GM23338 (cell line): ENCODE results near the gene RAC3. TPM values are rescaled to one million over a fixed set of nuclear protein-coding genes. Genes with fewer than 3 reads are reported as not detected.

Experiments used
- ATAC-seq: fragments of 200-7000 bp; cut with Tn5 transposase; 3 replicates; pipeline ENCODE4 v1.9.1; 2020
- DNase-seq: peaks from one replicate; pipeline ENCODE4 v3.0.0-alpha.2; 2015; ENCODE audit warnings: low spot score
- H2AFZ ChIP-seq: fragments of 200-600 bp; sonication (generic); 2 replicates; pipeline ENCODE4 v1.8.0; 2016; ENCODE audit warnings: antibody characterized with exemption, mild to moderate bottlenecking, moderate library complexity
- H3F3A ChIP-seq: fragments of 200-600 bp; sonication (generic); replicated peaks from 2 replicates; pipeline ENCODE4 v1.8.0; 2017; ENCODE audit warnings: antibody characterized with exemption, mixed run types, low read depth
- H3K27ac ChIP-seq: fragments of 200-600 bp; sonication (generic); 2 replicates; pipeline ENCODE4 v1.6.1; 2016; ENCODE audit warnings: low read depth
- H3K27me3 ChIP-seq: fragments of 200-600 bp; sonication (generic); 2 replicates; pipeline ENCODE4 v1.8.0; 2016; ENCODE audit warnings: mild to moderate bottlenecking, mixed run types, moderate library complexity; ENCODE audit not compliant: insufficient read depth
- H3K36me3 ChIP-seq: fragments of 200-600 bp; sonication (generic); 2 replicates; pipeline ENCODE4 v1.8.0; 2016; ENCODE audit warnings: mild to moderate bottlenecking; ENCODE audit not compliant: insufficient read depth
- H3K4me1 ChIP-seq: fragments of 200-600 bp; sonication (generic); 2 replicates; pipeline ENCODE4 v1.8.0; 2016; ENCODE audit warnings: mild to moderate bottlenecking, moderate library complexity; ENCODE audit not compliant: insufficient read depth
- H3K4me2 ChIP-seq: fragments of 200-600 bp; sonication (generic); 2 replicates; pipeline ENCODE4 v1.7.1; 2017; ENCODE audit warnings: mixed run types
- H3K4me3 ChIP-seq: fragments of 200-600 bp; sonication (generic); 2 replicates; pipeline ENCODE4 v1.6.1; 2016; ENCODE audit warnings: mixed run types
- H3K79me2 ChIP-seq: fragments of 200-600 bp; sonication (generic); replicated peaks from 2 replicates; pipeline ENCODE4 v1.8.0; 2017; ENCODE audit warnings: mild to moderate bottlenecking; ENCODE audit not compliant: insufficient read depth
- H3K9me2 ChIP-seq: fragments of 200-600 bp; sonication (generic); 2 replicates; pipeline ENCODE4 v1.8.0; 2017; ENCODE audit not compliant: insufficient read depth
- H4K20me1 ChIP-seq: fragments of 200-600 bp; sonication (generic); replicated peaks from 2 replicates; pipeline ENCODE4 v1.8.0; 2017; ENCODE audit warnings: mild to moderate bottlenecking; ENCODE audit not compliant: insufficient read depth
- H3K27ac Mint-ChIP-seq: 2 replicates; pipeline ENCODE4 v1.8.0; 2020; ENCODE audit warnings: inconsistent platforms, mild to moderate bottlenecking, moderate library complexity, mixed read lengths
- H3K27me3 Mint-ChIP-seq: 3 replicates; pipeline ENCODE4 v1.8.0; 2022; ENCODE audit warnings: low read depth, mild to moderate bottlenecking, moderate library complexity, mixed read lengths, inconsistent platforms; ENCODE audit not compliant: insufficient read depth, poor library complexity
- H3K36me3 Mint-ChIP-seq: 3 replicates; pipeline ENCODE4 v1.8.0; 2021; ENCODE audit warnings: low read depth, mild to moderate bottlenecking, inconsistent platforms, moderate library complexity, mixed read lengths
- H3K4me1 Mint-ChIP-seq: 3 replicates; pipeline ENCODE4 v1.8.0; 2020; ENCODE audit warnings: mild to moderate bottlenecking, inconsistent platforms, mixed read lengths
- H3K4me3 Mint-ChIP-seq: 3 replicates; pipeline ENCODE4 v1.8.0; 2021; ENCODE audit warnings: moderate library complexity, mild to moderate bottlenecking, inconsistent platforms, mixed read lengths
- H3K9me3 Mint-ChIP-seq: 3 replicates; pipeline ENCODE4 v1.8.0; 2020; ENCODE audit warnings: moderate library complexity, mild to moderate bottlenecking, inconsistent platforms, mixed read lengths
- CREB1 ChIP-seq: fragments of 250-450 bp; sonication (Bioruptor Pico); IDR thresholded peaks from 2 replicates; pipeline ENCODE4 v1.5.0; 2020; ENCODE audit warnings: low read depth, mild to moderate bottlenecking, moderate library complexity
- CTCF ChIP-seq, 2 experiments: fragments of 200-600 bp in 1 of 2; sonication (generic) in 1 of 2; conservative IDR thresholded peaks; 2 replicates each; pipeline versions ENCODE4 v1.5.1 to v1.6.1; 2016 to 2017; ENCODE audit warnings: antibody characterized with exemption in 2 of 2, low read depth in 2 of 2, mild to moderate bottlenecking in 2 of 2, moderate library complexity in 1 of 2
- EZH2 ChIP-seq: fragments of 200-600 bp; sonication (generic); IDR thresholded peaks from one replicate; pipeline ENCODE4 v1.8.0; 2017; ENCODE audit warnings: antibody characterized with exemption, mild to moderate bottlenecking, low read depth; ENCODE audit not compliant: unreplicated experiment
- EZH2phosphoT487 ChIP-seq: fragments of 200-600 bp; sonication (generic); IDR thresholded peaks from one replicate; pipeline ENCODE4 v1.8.1; 2018; ENCODE audit warnings: antibody characterized with exemption; ENCODE audit not compliant: unreplicated experiment
- JUNB ChIP-seq: IDR thresholded peaks from one replicate; pipeline ENCODE4 v1.6.1; 2016; ENCODE audit warnings: antibody characterized with exemption; ENCODE audit not compliant: unreplicated experiment
- NANOG ChIP-seq: IDR thresholded peaks from 2 replicates; pipeline ENCODE4 v1.6.1; 2016; ENCODE audit warnings: antibody characterized with exemption, borderline replicate concordance
- POLR2AphosphoS5 ChIP-seq: IDR thresholded peaks from 2 replicates; pipeline ENCODE4 v1.6.1; 2016; ENCODE audit warnings: antibody characterized with exemption, low read depth
- REST ChIP-seq: IDR thresholded peaks from one replicate; pipeline ENCODE4 v1.6.1; 2018; ENCODE audit warnings: antibody characterized with exemption; ENCODE audit not compliant: unreplicated experiment
- STAT1 ChIP-seq: IDR thresholded peaks from one replicate; pipeline ENCODE4 v1.6.1; 2016; ENCODE audit warnings: antibody characterized with exemption; ENCODE audit not compliant: unreplicated experiment
- ZNF114 ChIP-seq: fragments of 250-450 bp; sonication (Bioruptor Pico); IDR thresholded peaks from 2 replicates; pipeline ENCODE4 v1.5.0; 2020; ENCODE audit warnings: mild to moderate bottlenecking, moderate library complexity
- ZNF331 ChIP-seq: fragments of 250-450 bp; sonication (Bioruptor Pico); IDR thresholded peaks from 2 replicates; pipeline ENCODE4 v1.5.0; 2020; ENCODE audit warnings: low read depth, mild to moderate bottlenecking, moderate library complexity
- polyA plus RNA-seq: library from polyadenylated mRNA; unstranded; fragments of >200 nt; fragmentation: Nextera tagmentation; extraction: Ambion mirVana; gene quantifications from 2 replicates; pipeline ENCODE4 v1.2.1, GENCODE V29; 2016
- total RNA-seq: library from RNA; depleted of rRNA; stranded (reverse); fragments of >200 nt; shearing (Covaris generic); gene quantifications from 2 replicates; pipeline ENCODE4 v1.2.3, GENCODE V29; 2014
- TF ChIP-seq, protein P1 (sequence below): fragments of 250-450 bp; sonication (Bioruptor Pico); IDR thresholded peaks from 2 replicates; pipeline ENCODE4 v1.5.0; 2020; ENCODE audit warnings: mild to moderate bottlenecking, moderate library complexity
- TF ChIP-seq, protein P2 (sequence below): IDR thresholded peaks from 2 replicates; pipeline ENCODE4 v1.6.1; 2016; ENCODE audit warnings: antibody characterized with exemption

RAC3 gene
- total and polyA plus RNA-seq, 2 experiments from 2014 or later, result 31.5 to 293 TPM

DNA sequence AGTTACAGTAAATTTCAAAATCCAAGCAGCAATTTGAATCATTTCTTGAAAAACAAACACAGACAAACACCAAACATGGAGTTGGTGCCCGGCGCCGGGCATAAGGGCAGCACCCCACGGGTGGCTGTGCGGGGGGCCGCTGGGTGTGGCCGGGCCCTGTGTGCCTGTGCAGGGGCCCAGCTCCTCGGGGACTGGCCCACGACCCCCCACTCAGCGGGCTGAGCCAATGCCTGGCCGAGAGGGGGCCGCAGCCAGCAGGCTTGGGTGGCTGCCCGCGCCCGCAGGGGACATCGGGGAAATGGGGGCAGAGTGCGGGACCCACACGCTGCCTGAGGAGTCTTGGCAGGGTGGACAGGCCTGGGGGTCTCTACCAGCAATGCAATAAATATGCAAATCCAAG, 47.0 kb downstream of the RAC3 start:
- H3K4me3 ChIP-seq, result no peak overlapping the region
- peaks cover 28% of the 10 kb centered on the region for H3K27me3 Mint-ChIP-seq
- H3K27me3 ChIP-seq, result no peaks in the 10 kb centered on the region; the same call in 1 of the 2 replicates
- H3K9me3 Mint-ChIP-seq, result no peaks in the 10 kb centered on the region; the same call in 1 of the 3 replicates
- no peak overlapping the region for H3K4me2 ChIP-seq
- no peaks in the 10 kb centered on the region for H3K4me1 ChIP-seq
- TF ChIP-seq EZH2phosphoT487 (no peak), CTCF (conservative IDR thresholded peaks at IDR 0.05; ENCODE audit: low read depth in 2 of 2) (no peak), ZNF331 (CRISPR knock-in tag) (no peak), ZNF114 (no peak), REST (no peak), CREB1 (CRISPR knock-in tag) (no peak), JUNB (no peak), STAT1 (no peak), EZH2 (no peak), POLR2AphosphoS5 (no peak), NANOG (no peak)
- TF ChIP-seq, protein P1, sequence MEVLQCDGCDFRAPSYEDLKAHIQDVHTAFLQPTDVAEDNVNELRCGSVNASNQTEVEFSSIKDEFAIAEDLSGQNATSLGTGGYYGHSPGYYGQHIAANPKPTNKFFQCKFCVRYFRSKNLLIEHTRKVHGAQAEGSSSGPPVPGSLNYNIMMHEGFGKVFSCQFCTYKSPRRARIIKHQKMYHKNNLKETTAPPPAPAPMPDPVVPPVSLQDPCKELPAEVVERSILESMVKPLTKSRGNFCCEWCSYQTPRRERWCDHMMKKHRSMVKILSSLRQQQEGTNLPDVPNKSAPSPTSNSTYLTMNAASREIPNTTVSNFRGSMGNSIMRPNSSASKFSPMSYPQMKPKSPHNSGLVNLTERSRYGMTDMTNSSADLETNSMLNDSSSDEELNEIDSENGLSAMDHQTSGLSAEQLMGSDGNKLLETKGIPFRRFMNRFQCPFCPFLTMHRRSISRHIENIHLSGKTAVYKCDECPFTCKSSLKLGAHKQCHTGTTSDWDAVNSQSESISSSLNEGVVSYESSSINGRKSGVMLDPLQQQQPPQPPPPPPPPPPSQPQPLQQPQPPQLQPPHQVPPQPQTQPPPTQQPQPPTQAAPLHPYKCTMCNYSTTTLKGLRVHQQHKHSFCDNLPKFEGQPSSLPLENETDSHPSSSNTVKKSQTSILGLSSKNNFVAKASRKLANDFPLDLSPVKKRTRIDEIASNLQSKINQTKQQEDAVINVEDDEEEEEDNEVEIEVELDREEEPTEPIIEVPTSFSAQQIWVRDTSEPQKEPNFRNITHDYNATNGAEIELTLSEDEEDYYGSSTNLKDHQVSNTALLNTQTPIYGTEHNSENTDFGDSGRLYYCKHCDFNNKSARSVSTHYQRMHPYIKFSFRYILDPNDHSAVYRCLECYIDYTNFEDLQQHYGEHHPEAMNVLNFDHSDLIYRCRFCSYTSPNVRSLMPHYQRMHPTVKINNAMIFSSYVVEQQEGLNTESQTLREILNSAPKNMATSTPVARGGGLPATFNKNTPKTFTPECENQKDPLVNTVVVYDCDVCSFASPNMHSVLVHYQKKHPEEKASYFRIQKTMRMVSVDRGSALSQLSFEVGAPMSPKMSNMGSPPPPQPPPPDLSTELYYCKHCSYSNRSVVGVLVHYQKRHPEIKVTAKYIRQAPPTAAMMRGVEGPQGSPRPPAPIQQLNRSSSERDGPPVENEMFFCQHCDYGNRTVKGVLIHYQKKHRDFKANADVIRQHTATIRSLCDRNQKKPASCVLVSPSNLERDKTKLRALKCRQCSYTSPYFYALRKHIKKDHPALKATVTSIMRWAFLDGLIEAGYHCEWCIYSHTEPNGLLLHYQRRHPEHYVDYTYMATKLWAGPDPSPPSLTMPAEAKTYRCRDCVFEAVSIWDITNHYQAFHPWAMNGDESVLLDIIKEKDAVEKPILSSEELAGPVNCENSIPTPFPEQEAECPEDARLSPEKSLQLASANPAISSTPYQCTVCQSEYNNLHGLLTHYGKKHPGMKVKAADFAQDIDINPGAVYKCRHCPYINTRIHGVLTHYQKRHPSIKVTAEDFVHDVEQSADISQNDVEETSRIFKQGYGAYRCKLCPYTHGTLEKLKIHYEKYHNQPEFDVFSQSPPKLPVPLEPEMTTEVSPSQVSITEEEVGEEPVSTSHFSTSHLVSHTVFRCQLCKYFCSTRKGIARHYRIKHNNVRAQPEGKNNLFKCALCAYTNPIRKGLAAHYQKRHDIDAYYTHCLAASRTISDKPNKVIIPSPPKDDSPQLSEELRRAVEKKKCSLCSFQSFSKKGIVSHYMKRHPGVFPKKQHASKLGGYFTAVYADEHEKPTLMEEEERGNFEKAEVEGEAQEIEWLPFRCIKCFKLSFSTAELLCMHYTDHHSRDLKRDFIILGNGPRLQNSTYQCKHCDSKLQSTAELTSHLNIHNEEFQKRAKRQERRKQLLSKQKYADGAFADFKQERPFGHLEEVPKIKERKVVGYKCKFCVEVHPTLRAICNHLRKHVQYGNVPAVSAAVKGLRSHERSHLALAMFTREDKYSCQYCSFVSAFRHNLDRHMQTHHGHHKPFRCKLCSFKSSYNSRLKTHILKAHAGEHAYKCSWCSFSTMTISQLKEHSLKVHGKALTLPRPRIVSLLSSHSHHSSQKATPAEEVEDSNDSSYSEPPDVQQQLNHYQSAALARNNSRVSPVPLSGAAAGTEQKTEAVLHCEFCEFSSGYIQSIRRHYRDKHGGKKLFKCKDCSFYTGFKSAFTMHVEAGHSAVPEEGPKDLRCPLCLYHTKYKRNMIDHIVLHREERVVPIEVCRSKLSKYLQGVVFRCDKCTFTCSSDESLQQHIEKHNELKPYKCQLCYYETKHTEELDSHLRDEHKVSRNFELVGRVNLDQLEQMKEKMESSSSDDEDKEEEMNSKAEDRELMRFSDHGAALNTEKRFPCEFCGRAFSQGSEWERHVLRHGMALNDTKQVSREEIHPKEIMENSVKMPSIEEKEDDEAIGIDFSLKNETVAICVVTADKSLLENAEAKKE (CRISPR knock-in tag), result no peak
- TF ChIP-seq, protein P2, sequence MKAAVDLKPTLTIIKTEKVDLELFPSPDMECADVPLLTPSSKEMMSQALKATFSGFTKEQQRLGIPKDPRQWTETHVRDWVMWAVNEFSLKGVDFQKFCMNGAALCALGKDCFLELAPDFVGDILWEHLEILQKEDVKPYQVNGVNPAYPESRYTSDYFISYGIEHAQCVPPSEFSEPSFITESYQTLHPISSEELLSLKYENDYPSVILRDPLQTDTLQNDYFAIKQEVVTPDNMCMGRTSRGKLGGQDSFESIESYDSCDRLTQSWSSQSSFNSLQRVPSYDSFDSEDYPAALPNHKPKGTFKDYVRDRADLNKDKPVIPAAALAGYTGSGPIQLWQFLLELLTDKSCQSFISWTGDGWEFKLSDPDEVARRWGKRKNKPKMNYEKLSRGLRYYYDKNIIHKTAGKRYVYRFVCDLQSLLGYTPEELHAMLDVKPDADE, result no peak
- H3K36me3 Mint-ChIP-seq, result peaks cover 39% of the 10 kb centered on the region
- H3K27ac Mint-ChIP-seq, result no peak overlapping the region
- H3K36me3 ChIP-seq, result peaks cover 10% of the 10 kb centered on the region; the same call in 1 of the 2 replicates
- no peak overlapping the region for H2AFZ ChIP-seq
- no peaks in the 10 kb centered on the region for H3K79me2 ChIP-seq
- DNase-seq (no peak), ATAC-seq (no peak)
- H3K4me1 Mint-ChIP-seq, result peaks cover 3% of the 10 kb centered on the region
- H3K9me2 ChIP-seq, result no peaks in the 10 kb centered on the region
- no peak overlapping the region for H3K27ac ChIP-seq
- no peak overlapping the region; the same call in 2 of the 3 replicates for H3K4me3 Mint-ChIP-seq
- peaks cover 23% of the 10 kb centered on the region for H3F3A ChIP-seq
- peaks cover 8% of the 10 kb centered on the region; the same call in 1 of the 2 replicates for H4K20me1 ChIP-seq
